Mammary epithelial cell (primary cell): ENCODE results near the gene FAM163A.

Experiments
- EZH2 ChIP-seq: IDR thresholded peaks from 2 replicates; pipeline ENCODE4 v1.6.1; 2012; ENCODE audit warnings: low read length, inconsistent platforms, borderline replicate concordance
- TF ChIP-seq, protein P1 (sequence below), 2 donors: IDR thresholded peaks in 1 of 2; conservative IDR thresholded peaks in 1 of 2; 2 replicates each; pipeline ENCODE4 v1.5.1; 2011 to 2012; ENCODE audit warnings: inconsistent platforms in 2 of 2, low read length in 2 of 2, mild to moderate bottlenecking in 2 of 2, control low read depth in 1 of 2, low read depth in 1 of 2; ENCODE audit not compliant: insufficient read depth in 1 of 2; ENCODE audit errors: extremely low read depth in 1 of 2

DNA sequence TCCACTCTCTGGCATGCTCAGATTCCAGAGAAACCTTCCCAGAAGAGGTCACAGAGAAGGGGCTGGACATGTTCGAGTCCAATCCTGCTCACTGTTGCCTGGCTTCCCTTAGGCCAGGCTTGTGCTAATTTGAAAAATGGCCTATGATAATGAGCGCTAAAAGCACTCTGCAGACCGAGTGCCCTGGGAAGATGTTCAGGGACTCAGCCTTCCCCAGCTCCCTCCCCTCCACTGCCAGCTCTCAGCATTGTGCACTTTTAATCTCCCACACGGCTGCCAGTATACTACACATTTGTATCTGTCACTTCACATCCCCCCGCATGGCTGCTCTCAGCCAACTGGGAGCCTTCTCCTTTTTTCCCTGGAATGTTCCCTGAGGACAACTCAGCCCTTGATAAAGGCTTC lies 24.1 kb downstream of the FAM163A start:
- TF ChIP-seq, protein P1, sequence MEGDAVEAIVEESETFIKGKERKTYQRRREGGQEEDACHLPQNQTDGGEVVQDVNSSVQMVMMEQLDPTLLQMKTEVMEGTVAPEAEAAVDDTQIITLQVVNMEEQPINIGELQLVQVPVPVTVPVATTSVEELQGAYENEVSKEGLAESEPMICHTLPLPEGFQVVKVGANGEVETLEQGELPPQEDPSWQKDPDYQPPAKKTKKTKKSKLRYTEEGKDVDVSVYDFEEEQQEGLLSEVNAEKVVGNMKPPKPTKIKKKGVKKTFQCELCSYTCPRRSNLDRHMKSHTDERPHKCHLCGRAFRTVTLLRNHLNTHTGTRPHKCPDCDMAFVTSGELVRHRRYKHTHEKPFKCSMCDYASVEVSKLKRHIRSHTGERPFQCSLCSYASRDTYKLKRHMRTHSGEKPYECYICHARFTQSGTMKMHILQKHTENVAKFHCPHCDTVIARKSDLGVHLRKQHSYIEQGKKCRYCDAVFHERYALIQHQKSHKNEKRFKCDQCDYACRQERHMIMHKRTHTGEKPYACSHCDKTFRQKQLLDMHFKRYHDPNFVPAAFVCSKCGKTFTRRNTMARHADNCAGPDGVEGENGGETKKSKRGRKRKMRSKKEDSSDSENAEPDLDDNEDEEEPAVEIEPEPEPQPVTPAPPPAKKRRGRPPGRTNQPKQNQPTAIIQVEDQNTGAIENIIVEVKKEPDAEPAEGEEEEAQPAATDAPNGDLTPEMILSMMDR (conservative IDR thresholded peaks at IDR 0.05 in 1 of 2, IDR thresholded peaks at IDR 0.05 in 1 of 2; ENCODE audit: extremely low read depth in 1 of 2, insufficient read depth in 1 of 2, low read depth in 1 of 2, low read length in 2 of 2): no peak
- no peak for TF ChIP-seq EZH2
